Heart right ventricle (tissue), 16 donors: ENCODE data around the gene SNRPN. TPM values are rescaled to one million over a fixed set of nuclear protein-coding genes. Genes with fewer than 3 reads are reported as not detected.

Source experiments
- ATAC-seq, 8 donors: fragments of 200-7000 bp; cut with Tn5 transposase; one replicate each; pipeline ENCODE4 v1.9.1; 2020; ENCODE audit warnings: mild to moderate bottlenecking in 8 of 8, moderate library complexity in 8 of 8, moderate number of reproducible peaks in 1 of 8
- DNase-seq, 2 donors: peaks; one replicate each; pipeline ENCODE4 v3.0.0-alpha.2; 2020
- H3K27ac ChIP-seq, 10 donors: fragments of 200-600 bp; sonication (generic) in 2 of 10; one replicate each; pipeline versions ENCODE4 v1.5.0 to v1.8.0; 2020 to 2022; ENCODE audit warnings: mild to moderate bottlenecking in 3 of 10
- H3K27me3 ChIP-seq, 7 donors: fragments of 200-600 bp; one replicate each; pipeline ENCODE4 v1.8.0; 2021 to 2022; ENCODE audit warnings: mild to moderate bottlenecking in 2 of 7
- H3K36me3 ChIP-seq, 9 donors: fragments of 200-600 bp; sonication (generic) in 1 of 9; one replicate each; pipeline versions ENCODE4 v1.5.0 to v1.8.0; 2020 to 2022; ENCODE audit warnings: mild to moderate bottlenecking in 2 of 9
- H3K4me1 ChIP-seq, 9 donors: fragments of 200-600 bp; sonication (generic) in 1 of 9; one replicate each; pipeline versions ENCODE4 v1.5.0 to v1.8.0; 2020 to 2022; ENCODE audit warnings: mild to moderate bottlenecking in 4 of 9
- H3K4me3 ChIP-seq, 10 donors: fragments of 200-600 bp; sonication (generic) in 2 of 10; one replicate each; pipeline versions ENCODE4 v1.5.0 to v1.8.0; 2020 to 2022; ENCODE audit warnings: mild to moderate bottlenecking in 7 of 10, moderate library complexity in 2 of 10
- H3K9me3 ChIP-seq, 11 donors: fragments of 200-600 bp in 10 of 11; sonication (generic) in 2 of 11; one replicate each; pipeline versions ENCODE4 v1.5.0 to v1.8.0; 2013 to 2022; ENCODE audit warnings: mild to moderate bottlenecking in 2 of 11, control low read depth in 1 of 11, moderate library complexity in 1 of 11
- CTCF ChIP-seq, 9 donors: fragments of 200-600 bp; sonication (generic) in 2 of 9; IDR thresholded peaks; one replicate each; pipeline versions ENCODE4 v1.5.0 to v1.8.0; 2021 to 2022; ENCODE audit warnings: antibody characterized with exemption in 9 of 9, mild to moderate bottlenecking in 5 of 9, moderate library complexity in 1 of 9
- WGBS, 2 donors: extraction: QIAGEN DNeasy Blood & Tissue Kit; methylation state at CpG; one replicate each; pipeline ENCODE4 v1.1.7; 2013; ENCODE audit warnings: inconsistent platforms in 1 of 2; 5-methylcytosine and 5-hydroxymethylcytosine counted together
- intact Hi-C, 10 donors: fragments of 100-400 bp; cut with DNase I; formaldehyde crosslinking; loops; one replicate each; pipeline versions ENCODE4 v1.11.1 to v1.14.2; 2022
- polyA plus RNA-seq, 2 donors: library from polyadenylated mRNA; stranded (reverse); fragments of 200-250 nt; gene quantifications; one replicate each; pipeline ENCODE4 v1.2.3, GENCODE V29; 2013
- total RNA-seq, 10 donors: library from RNA; stranded (reverse); fragmentation: NEBNext Ultra II Directional in 3 of 10; extraction: Animal tissue kit (Norgen Biotek cat#: 25700) in 3 of 10; gene quantifications; one replicate each; pipeline versions ENCODE4 v1.2.1 to v1.2.4, GENCODE V29; 2021 to 2023
- donor health status: Arrhythmogenic right ventricular cardiomyopathy.
- donor health status: ischemic (EF 13 %, LVEDD 7.1; RV severe dilation, severe dysfunction).
- donor health status: healthy with polysubstance abuse.
- donor health status: DM: no; HTN: yes; CAD: no.
- donor health status: DM: no; HTN: no; CAD: no.
- donor health status: ischemic (EF 25% LVEDD 6.9; RV normal size, moderate dysfunction).
- donor health status: ischemic (EF 25% LVEDD 5.7; RV mildly dilated, moderate dysfunction).
- donor health status: healthy.
- donor health status: DM: yes; HTN: yes; CAD: no.
- donor health status: Ischemic cardiomyopathy.
- donor health status: ischemic (EF 35%, LVEDD 5.7; RV mildly dilated, moderate dysfunction).
- donor health status: nonischemic (EF 11% LVEDD 7.7; RV severe dilation, severe dysfunction).
- donor health status: DM: yes; HTN: yes; CAD: no.
- donor health status: PGD.
- donor health status: ischemic (EF 29% LVEDD 5.4; RV normal size, mild dysfunction).
- donor health status: nonischemic (EF 23%, LVEDD 6.1; RV moderate dilation, normal function).

SNRPN gene
- total and polyA plus RNA-seq, 12 donors = 201 to 575 (median 409) TPM

GRCh38 chr15:24985224-24985623 lies 30.4 kb downstream of the SNRPN start:
- peak in 3 of 8 donors; percentile 27 to 57 (median 37) for ATAC-seq
- no peak for TF ChIP-seq CTCF (IDR thresholded peaks at IDR 0.05)
- peaks cover 0 to 98% (median 68%) of the 10 kb centered on the region in 9 donors for H3K36me3 ChIP-seq
- peaks cover 0 to 96% (median 17%) of the 10 kb centered on the region in 11 donors for H3K9me3 ChIP-seq
- WGBS, 2 donors = 72 to 78% methylated on average over 7 of the region's 7 CpGs
- intact Hi-C loops = no loop called here
- H3K27ac ChIP-seq = no peak overlapping the region
- no peaks in the 10 kb centered on the region for H3K4me1 ChIP-seq
- H3K4me3 ChIP-seq = no peak overlapping the region
- no peaks in the 10 kb centered on the region for H3K27me3 ChIP-seq
- no peak for DNase-seq

- DNase-seq (no peak), ATAC-seq (peak in 1 of 8 donors; percentile 16)
- Histone ChIP-seq H3K27me3 (no peaks in the 10 kb centered on the region), H3K36me3 (peaks cover 0 to 96% (median 54%) of the 10 kb centered on the region in 9 donors), H3K27ac (no peak overlapping the region), H3K4me1 (no peaks in the 10 kb centered on the region), H3K4me3 (no peak overlapping the region), H3K9me3 (peaks cover 0 to 96% (median 21%) of the 10 kb centered on the region in 11 donors)
- no peak for TF ChIP-seq CTCF (IDR thresholded peaks at IDR 0.05)
- 81 to 83% methylated on average over 6 of the region's 6 CpGs for WGBS, 2 donors
- intact Hi-C loops = no loop called here
These were observed 31.9 kb downstream of the SNRPN start for GRCh38 chr15:24986653-24987052.

- ATAC-seq = peak in 3 of 8 donors; percentile 21 to 66 (median 60)
These were observed 64.6 kb downstream of the SNRPN start for GRCh38 chr15:25019434-25019833.

GRCh38 chr15:25022233-25022632 lies 67.4 kb downstream of the SNRPN start:
- Histone ChIP-seq H3K36me3 (peaks cover 0 to 79% (median 36%) of the 10 kb centered on the region in 9 donors), H3K4me1 (no peaks in the 10 kb centered on the region), H3K27me3 (no peaks in the 10 kb centered on the region), H3K27ac (no peak overlapping the region), H3K9me3 (peaks cover 0 to 100% (median 17%) of the 10 kb centered on the region in 11 donors), H3K4me3 (no peak overlapping the region)
- intact Hi-C loops = no loop called here
- WGBS, 2 donors = 56 to 67% methylated on average over 2 of the region's 2 CpGs
- ATAC-seq = peak in 4 of 8 donors; percentile 15 to 65 (median 54)
- TF ChIP-seq CTCF (IDR thresholded peaks at IDR 0.05) = no peak
- no peak for DNase-seq

More at GRCh38 chr15:25019434-25019833, 64.6 kb downstream of the SNRPN start:
- Histone ChIP-seq H3K36me3 (peaks cover 0 to 60% (median 27%) of the 10 kb centered on the region in 9 donors), H3K4me3 (no peak overlapping the region), H3K9me3 (peaks cover 0 to 100% (median 23%) of the 10 kb centered on the region in 11 donors), H3K4me1 (no peaks in the 10 kb centered on the region), H3K27ac (peak overlapping the region in 3 of 10 donors; percentile 9 to 32 (median 17)), H3K27me3 (no peaks in the 10 kb centered on the region)
- intact Hi-C loops = no loop called here
- DNase-seq = no peak
- no peak for TF ChIP-seq CTCF (IDR thresholded peaks at IDR 0.05)
- 44 to 53% methylated on average over 1 of the region's 1 CpG for WGBS, 2 donors

Other genes with a start within 250 kb of the SNRPN start
- gene SNURF, start within 50 bp of the SNRPN start, total RNA-seq = 10 to 100 TPM; 25.9 to 76.6 (median 50.7) TPM
- 10 to 100 TPM; 11.7 to 18.9 TPM for gene SNURF, start within 50 bp of the SNRPN start, polyA plus RNA-seq